Measurements from ENCODE around the gene ABCC9. TPM values are rescaled to one million over a fixed set of nuclear protein-coding genes. Genes with fewer than 3 reads are reported as not detected.

The ABCC9 gene
- total RNA-seq, 6 donors from 2014 or later = 9.4 to 23.4 (median 15.1) TPM

- no peak for TF ChIP-seq EP300 (IDR thresholded peaks at IDR 0.05)
- TF ChIP-seq POLR2A (IDR thresholded peaks at IDR 0.05) = no peak
- no peak for TF ChIP-seq POLR2AphosphoS5 (IDR thresholded peaks at IDR 0.05)
- TF ChIP-seq, protein P1, sequence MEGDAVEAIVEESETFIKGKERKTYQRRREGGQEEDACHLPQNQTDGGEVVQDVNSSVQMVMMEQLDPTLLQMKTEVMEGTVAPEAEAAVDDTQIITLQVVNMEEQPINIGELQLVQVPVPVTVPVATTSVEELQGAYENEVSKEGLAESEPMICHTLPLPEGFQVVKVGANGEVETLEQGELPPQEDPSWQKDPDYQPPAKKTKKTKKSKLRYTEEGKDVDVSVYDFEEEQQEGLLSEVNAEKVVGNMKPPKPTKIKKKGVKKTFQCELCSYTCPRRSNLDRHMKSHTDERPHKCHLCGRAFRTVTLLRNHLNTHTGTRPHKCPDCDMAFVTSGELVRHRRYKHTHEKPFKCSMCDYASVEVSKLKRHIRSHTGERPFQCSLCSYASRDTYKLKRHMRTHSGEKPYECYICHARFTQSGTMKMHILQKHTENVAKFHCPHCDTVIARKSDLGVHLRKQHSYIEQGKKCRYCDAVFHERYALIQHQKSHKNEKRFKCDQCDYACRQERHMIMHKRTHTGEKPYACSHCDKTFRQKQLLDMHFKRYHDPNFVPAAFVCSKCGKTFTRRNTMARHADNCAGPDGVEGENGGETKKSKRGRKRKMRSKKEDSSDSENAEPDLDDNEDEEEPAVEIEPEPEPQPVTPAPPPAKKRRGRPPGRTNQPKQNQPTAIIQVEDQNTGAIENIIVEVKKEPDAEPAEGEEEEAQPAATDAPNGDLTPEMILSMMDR (IDR thresholded peaks at IDR 0.05) = no peak
- H3K27me3 ChIP-seq = no peaks in the 10 kb centered on the region
- H3K27ac ChIP-seq = no peak overlapping the region
- 64 to 80% methylated on average over 2 of the region's 2 CpGs for WGBS, 2 donors
- H3K4me3 ChIP-seq = no peak overlapping the region
- no peaks in the 10 kb centered on the region for H3K9me3 ChIP-seq
- DNase-seq (no peak), ATAC-seq (ENCODE audit: low FRiP score in 2 of 2) (no peak)
- no peaks in the 10 kb centered on the region for H3K4me1 ChIP-seq
- no peaks in the 10 kb centered on the region for H3K36me3 ChIP-seq
Measured at GRCh38 chr12:21985155-21985554, 43.9 kb upstream of the ABCC9 start.

DNA sequence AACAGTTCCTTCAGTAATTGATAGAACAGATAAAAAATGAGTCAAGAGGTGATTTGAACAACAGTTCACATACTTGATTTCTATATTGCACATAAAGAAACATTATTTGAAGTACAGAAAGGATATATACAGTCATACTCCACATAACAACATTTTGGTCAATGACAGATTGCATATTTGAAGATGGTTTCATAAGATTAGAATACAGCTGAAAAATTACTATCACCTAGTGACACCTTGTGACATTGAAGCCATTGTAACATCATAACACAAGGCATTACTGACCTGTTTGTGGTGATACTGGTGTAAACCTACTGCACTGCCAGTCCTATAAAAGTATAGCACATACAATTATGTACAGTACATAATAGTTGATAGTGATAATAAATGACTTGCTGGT, 43.1 kb upstream of the ABCC9 start:
- no peaks in the 10 kb centered on the region for H3K27me3 ChIP-seq
- no peak for DNase-seq
- H3K4me3 ChIP-seq = no peak overlapping the region
- no peak for ATAC-seq (ENCODE audit: low FRiP score in 2 of 2)
- TF ChIP-seq POLR2AphosphoS5 (IDR thresholded peaks at IDR 0.05) (no peak), EP300 (IDR thresholded peaks at IDR 0.05) (no peak), POLR2A (IDR thresholded peaks at IDR 0.05) (no peak)
- TF ChIP-seq, protein P1 (IDR thresholded peaks at IDR 0.05) = no peak
- no peaks in the 10 kb centered on the region for H3K9me3 ChIP-seq
- no peaks in the 10 kb centered on the region for H3K4me1 ChIP-seq
- no peak overlapping the region for H3K27ac ChIP-seq
- no peaks in the 10 kb centered on the region for H3K36me3 ChIP-seq

- no peak for TF ChIP-seq POLR2A (IDR thresholded peaks at IDR 0.05)
- TF ChIP-seq EP300 (IDR thresholded peaks at IDR 0.05) = no peak
- TF ChIP-seq, protein P1 (IDR thresholded peaks at IDR 0.05) = no peak
- no peak for TF ChIP-seq POLR2AphosphoS5 (IDR thresholded peaks at IDR 0.05)
- Histone ChIP-seq H3K9me3 (no peaks in the 10 kb centered on the region), H3K27me3 (no peaks in the 10 kb centered on the region), H3K36me3 (no peaks in the 10 kb centered on the region), H3K4me3 (no peak overlapping the region), H3K27ac (no peak overlapping the region), H3K4me1 (no peaks in the 10 kb centered on the region)
- ATAC-seq (ENCODE audit: low FRiP score in 2 of 2) (no peak), DNase-seq (no peak)
- WGBS, 2 donors = 62 to 80% methylated on average over 3 of the region's 3 CpGs
Measured at GRCh38 chr12:21983095-21983494, 41.9 kb upstream of the ABCC9 start.

DNA sequence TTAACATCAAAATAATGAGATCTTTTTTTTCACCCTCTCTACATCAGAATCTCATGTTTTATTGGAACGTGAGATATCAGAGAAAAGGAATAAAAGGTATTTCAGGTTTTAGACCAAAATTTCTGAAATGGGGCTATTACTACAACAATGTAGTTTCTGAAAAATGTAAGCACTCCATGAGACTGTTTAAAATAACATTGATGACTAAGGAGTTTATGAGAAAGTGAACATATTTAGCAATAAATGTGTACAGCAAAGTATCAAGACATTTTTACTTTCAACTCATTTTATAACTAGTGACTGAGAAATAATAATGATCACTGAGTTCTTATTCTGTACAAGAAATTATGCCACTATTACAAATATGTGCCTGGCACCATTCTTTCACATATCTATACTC, 39.3 kb upstream of the ABCC9 start:
- WGBS, 2 donors = 78 to 96% methylated on average over 1 of the region's 1 CpG
- DNase-seq (no peak), ATAC-seq (ENCODE audit: low FRiP score in 2 of 2) (no peak)

GRCh38 chr12:21975293-21975692, 34.1 kb upstream of the ABCC9 start:
- DNase-seq = no peak
- TF ChIP-seq POLR2AphosphoS5 (IDR thresholded peaks at IDR 0.05) (no peak), POLR2A (IDR thresholded peaks at IDR 0.05) (no peak), EP300 (IDR thresholded peaks at IDR 0.05) (no peak)
- TF ChIP-seq, protein P1 (IDR thresholded peaks at IDR 0.05) = no peak
- Histone ChIP-seq H3K27me3 (no peaks in the 10 kb centered on the region), H3K4me1 (no peaks in the 10 kb centered on the region), H3K9me3 (no peaks in the 10 kb centered on the region), H3K27ac (no peak overlapping the region), H3K36me3 (no peaks in the 10 kb centered on the region), H3K4me3 (no peak overlapping the region)
- no peak for ATAC-seq (ENCODE audit: low FRiP score in 2 of 2)
- 71 to 74% methylated on average over 1 of the region's 1 CpG for WGBS, 2 donors

More for the DNA sequence above, 39.3 kb upstream of the ABCC9 start:
- Histone ChIP-seq H3K4me3 (no peak overlapping the region), H3K27me3 (no peaks in the 10 kb centered on the region), H3K4me1 (no peaks in the 10 kb centered on the region), H3K9me3 (no peaks in the 10 kb centered on the region), H3K27ac (no peak overlapping the region), H3K36me3 (no peaks in the 10 kb centered on the region)
- TF ChIP-seq POLR2A (IDR thresholded peaks at IDR 0.05) (no peak), POLR2AphosphoS5 (IDR thresholded peaks at IDR 0.05) (no peak), EP300 (IDR thresholded peaks at IDR 0.05) (no peak)
- TF ChIP-seq, protein P1 (IDR thresholded peaks at IDR 0.05) = no peak
